ENCODE data around the gene YWHAH. TPM values are rescaled to one million over a fixed set of nuclear protein-coding genes. Genes with fewer than 3 reads are reported as not detected.

YWHAH gene
- total and polyA plus RNA-seq, 9 of the 15 experiments (the other 6 are each of a cell fraction or from before 2014, with no cell fraction given), result 32.0 to 177 (median 114) TPM

DNA sequence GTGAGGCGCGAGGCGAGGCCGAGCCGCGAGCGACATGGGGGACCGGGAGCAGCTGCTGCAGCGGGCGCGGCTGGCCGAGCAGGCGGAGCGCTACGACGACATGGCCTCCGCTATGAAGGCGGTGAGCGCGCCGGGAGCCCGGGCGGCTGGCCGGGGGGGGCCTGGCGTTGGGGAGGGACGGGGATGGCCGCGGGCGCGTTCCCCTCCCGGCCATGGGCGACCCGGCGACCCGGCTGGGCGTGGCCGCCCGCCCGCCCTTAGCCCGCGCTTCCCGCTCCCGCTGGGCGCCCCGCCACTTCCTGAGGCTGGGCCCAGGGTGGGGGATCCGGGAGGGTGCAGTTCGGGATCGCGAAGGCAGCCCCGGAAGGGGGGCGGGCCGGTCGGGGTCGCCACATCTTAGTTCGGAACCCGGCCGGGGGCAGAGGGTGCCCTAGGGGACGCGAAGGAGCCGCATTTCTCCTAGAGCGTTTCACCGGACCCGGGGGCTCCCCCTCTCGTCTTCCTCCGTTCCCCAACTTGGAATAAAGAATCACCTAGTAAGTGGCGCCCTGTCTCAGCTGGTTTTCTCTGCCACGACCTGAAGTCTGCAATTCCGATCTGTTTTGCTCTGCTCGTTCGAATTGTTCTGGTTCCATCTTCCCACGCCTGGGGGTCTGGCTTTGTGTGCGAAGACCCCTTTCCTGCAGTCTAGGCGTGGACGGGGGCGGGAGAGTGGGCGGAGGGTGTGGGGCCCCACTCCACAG lies 536 bp downstream of the YWHAH start (continued):
- TF ChIP-seq, protein P1, sequence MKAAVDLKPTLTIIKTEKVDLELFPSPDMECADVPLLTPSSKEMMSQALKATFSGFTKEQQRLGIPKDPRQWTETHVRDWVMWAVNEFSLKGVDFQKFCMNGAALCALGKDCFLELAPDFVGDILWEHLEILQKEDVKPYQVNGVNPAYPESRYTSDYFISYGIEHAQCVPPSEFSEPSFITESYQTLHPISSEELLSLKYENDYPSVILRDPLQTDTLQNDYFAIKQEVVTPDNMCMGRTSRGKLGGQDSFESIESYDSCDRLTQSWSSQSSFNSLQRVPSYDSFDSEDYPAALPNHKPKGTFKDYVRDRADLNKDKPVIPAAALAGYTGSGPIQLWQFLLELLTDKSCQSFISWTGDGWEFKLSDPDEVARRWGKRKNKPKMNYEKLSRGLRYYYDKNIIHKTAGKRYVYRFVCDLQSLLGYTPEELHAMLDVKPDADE (conservative IDR thresholded peaks at IDR 0.05; ENCODE audit: control insufficient read depth, low read depth, low read length), result 0 out of 2 replicates have a peak, but pooled peaks have one; percentile 13
- TF ChIP-seq ZNF354B (CRISPR knock-in tag; IDR thresholded peaks at IDR 0.05) (no peak), POLR2AphosphoS5 (IDR thresholded peaks at IDR 0.05; ENCODE audit: control insufficient read depth, insufficient read depth, low read depth, low read length) (0 out of 2 replicates have a peak, but pooled peaks have one; percentile 2), RBFOX2 (IDR thresholded peaks at IDR 0.05; ENCODE audit: low read depth, low read length) (peak; percentile 83), NR2C2 (CRISPR knock-in tag; IDR thresholded peaks at IDR 0.05) (no peak), NR2C2 (tag; IDR thresholded peaks at IDR 0.05) (peak; percentile 69), ZNF785 (CRISPR knock-in tag; IDR thresholded peaks at IDR 0.05) (no peak), MAZ (CRISPR knock-in tag; conservative IDR thresholded peaks at IDR 0.05 in 1 of 2, IDR thresholded peaks at IDR 0.05 in 1 of 2) (0 out of 4 replicates have a peak, but pooled peaks have one; percentile 2 to 28), HDAC1 (IDR thresholded peaks at IDR 0.05) (0 out of 4 replicates have a peak, but pooled peaks of 1 of the 2 experiments have one; percentile 25), TFAM (CRISPR knock-in tag; conservative IDR thresholded peaks at IDR 0.05) (no peak), ZNF77 (CRISPR knock-in tag; IDR thresholded peaks at IDR 0.05) (no peak), GABPA (tag; conservative IDR thresholded peaks at IDR 0.05; ENCODE audit: low read depth) (0 out of 2 replicates have a peak, but pooled peaks have one; percentile 25), CHD1 (IDR thresholded peaks at IDR 0.05; ENCODE audit: low read length) (peak; percentile 25), SP1 (CRISPR knock-in tag; IDR thresholded peaks at IDR 0.05) (peak; percentile 36; the same call in 1 of the 2 replicates), GTF2E2 (tag; IDR thresholded peaks at IDR 0.05) (peak; percentile 17; the same call in 1 of the 2 replicates), SMARCA4 (IDR thresholded peaks at IDR 0.05) (no peak), CCNT2 (IDR thresholded peaks at IDR 0.05; ENCODE audit: borderline replicate concordance, extremely low read depth, insufficient read length, low read depth, low read length) (peak; percentile 61)
- TF ChIP-seq, protein P2, sequence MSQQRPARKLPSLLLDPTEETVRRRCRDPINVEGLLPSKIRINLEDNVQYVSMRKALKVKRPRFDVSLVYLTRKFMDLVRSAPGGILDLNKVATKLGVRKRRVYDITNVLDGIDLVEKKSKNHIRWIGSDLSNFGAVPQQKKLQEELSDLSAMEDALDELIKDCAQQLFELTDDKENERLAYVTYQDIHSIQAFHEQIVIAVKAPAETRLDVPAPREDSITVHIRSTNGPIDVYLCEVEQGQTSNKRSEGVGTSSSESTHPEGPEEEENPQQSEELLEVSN (IDR thresholded peaks at IDR 0.05; ENCODE audit: borderline replicate concordance in 1 of 2, extremely low read depth in 1 of 2, insufficient read depth in 1 of 2, insufficient read length in 1 of 2, low read depth in 1 of 2, low read length in 1 of 2, poor library complexity in 1 of 2, severe bottlenecking in 1 of 2), result peak in 1 of 2 experiments; percentile 62
